GM04503 (cell line): Measurements from ENCODE around the gene HMGN3.

Experiments used
- DNase-seq: peaks from one replicate; pipeline ENCODE4 v3.0.0-alpha.2; 2012; ENCODE audit warnings: low read depth

HMGN3 gene

GRCh38 chr6:79232696-79233462 lies 1.6 kb downstream of the HMGN3 start:
- no peak for DNase-seq

GRCh38 chr6:79231666-79232065 lies 2.8 kb downstream of the HMGN3 start:
- DNase-seq, result no peak

- no peak for DNase-seq
These were observed 3.4 kb downstream of the HMGN3 start for GRCh38 chr6:79231101-79231500.

- no peak for DNase-seq
These were observed 4.3 kb downstream of the HMGN3 start for GRCh38 chr6:79230149-79230548.

GRCh38 chr6:79227445-79227844 lies 7.0 kb downstream of the HMGN3 start:
- DNase-seq, result no peak

GRCh38 chr6:79226660-79227059 lies 7.8 kb downstream of the HMGN3 start:
- no peak for DNase-seq

GRCh38 chr6:79225717-79226599 lies 8.5 kb downstream of the HMGN3 start:
- no peak for DNase-seq

GRCh38 chr6:79223611-79224404 lies 10.7 kb downstream of the HMGN3 start:
- no peak for DNase-seq

GRCh38 chr6:79215213-79215824 lies 19.2 kb downstream of the HMGN3 start:
- no peak for DNase-seq

GRCh38 chr6:79212859-79213258 lies 21.6 kb downstream of the HMGN3 start:
- no peak for DNase-seq

GRCh38 chr6:79208816-79209215 lies 25.7 kb downstream of the HMGN3 start:
- DNase-seq, result no peak

- DNase-seq, result no peak
These were observed 30.7 kb downstream of the HMGN3 start for GRCh38 chr6:79203753-79204253.

- no peak for DNase-seq
These were observed 31.9 kb downstream of the HMGN3 start for GRCh38 chr6:79202556-79202955.

- DNase-seq, result no peak
These were observed 32.5 kb downstream of the HMGN3 start for GRCh38 chr6:79201983-79202382.

GRCh38 chr6:79201143-79201542 lies 33.3 kb downstream of the HMGN3 start:
- no peak for DNase-seq

- DNase-seq, result no peak
These were observed 37.6 kb downstream of the HMGN3 start for GRCh38 chr6:79196912-79197311.

GRCh38 chr6:79193971-79194370 lies 40.5 kb downstream of the HMGN3 start:
- DNase-seq, result no peak

GRCh38 chr6:79189760-79190350 lies 44.6 kb downstream of the HMGN3 start:
- DNase-seq, result no peak

- DNase-seq, result no peak
These were observed 45.5 kb downstream of the HMGN3 start for GRCh38 chr6:79188885-79189480.

GRCh38 chr6:79188107-79188506 lies 46.4 kb downstream of the HMGN3 start:
- DNase-seq, result no peak

- DNase-seq, result no peak
These were observed 47.9 kb downstream of the HMGN3 start for GRCh38 chr6:79186564-79186963.
